HCEC 1CT (cell line): ENCODE results near the gene PICALM.
"Not testable (repeated sequence)": the region's sequence is repeated elsewhere in the genome, so short reads cannot be mapped to it uniquely, and the experiment has no call there.

Experiments
- DNase-seq: peaks from one replicate; pipeline ENCODE4 v3.0.0-alpha.2; 2017

PICALM gene

DNA sequence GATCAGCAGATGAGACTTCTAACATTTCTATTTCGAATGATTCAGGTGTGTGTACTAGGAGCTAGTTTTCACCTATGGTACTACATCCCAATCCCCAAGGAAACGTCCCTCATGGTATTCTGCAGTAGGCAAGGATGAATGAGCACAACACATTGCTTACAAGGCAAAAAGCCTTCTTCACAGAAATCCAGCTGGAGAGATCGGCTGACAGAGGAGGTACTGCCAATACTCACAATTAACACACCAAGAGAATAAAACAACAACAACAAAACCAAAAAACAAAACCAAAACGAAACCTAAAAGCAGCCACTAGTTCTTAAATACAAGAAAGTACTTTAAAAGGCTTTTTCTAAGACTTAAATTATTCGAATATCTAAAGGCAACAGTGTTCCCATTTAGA is 101.4 kb downstream of the PICALM start:
- DNase-seq, result no peak

DNA sequence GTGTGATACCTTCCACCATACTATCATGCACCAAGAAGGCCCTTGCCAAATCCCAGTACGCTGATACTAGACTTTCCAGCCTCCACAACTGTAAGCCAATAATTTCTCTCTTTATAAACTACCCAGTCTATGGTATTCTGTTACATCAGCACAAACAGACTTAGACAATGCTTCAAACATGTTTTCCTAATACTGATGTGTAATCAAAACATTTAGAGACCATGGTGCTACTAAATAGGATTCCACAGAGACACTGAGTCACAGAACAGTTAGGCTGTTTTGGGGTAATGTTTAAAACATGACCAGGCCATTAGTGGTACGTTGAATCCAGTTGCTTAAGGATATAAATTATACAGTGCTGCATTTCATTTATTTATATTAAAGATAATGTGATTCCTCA is 103.7 kb downstream of the PICALM start:
- peak; percentile 41 for DNase-seq

DNA sequence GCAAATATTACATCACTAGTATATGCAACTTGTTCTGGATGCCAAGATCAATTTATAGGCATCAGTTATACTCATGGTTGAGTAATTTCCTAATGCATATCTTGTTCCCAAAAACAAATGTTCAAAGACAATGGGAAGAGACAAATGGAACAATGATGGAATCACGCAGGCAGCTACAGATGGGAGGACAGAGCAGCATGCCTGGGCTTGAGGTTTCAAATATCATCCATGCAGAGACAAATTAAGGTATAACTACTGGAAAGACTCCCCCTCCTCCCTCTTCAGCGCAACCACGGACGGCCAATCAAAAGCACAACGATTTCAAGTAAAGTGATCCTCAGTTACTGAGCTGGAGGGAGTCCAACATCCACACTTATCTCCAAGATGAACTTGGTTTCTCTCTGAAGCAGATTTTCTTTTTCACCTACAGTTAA is 106.9 kb downstream of the PICALM start:
- no peak for DNase-seq

DNA sequence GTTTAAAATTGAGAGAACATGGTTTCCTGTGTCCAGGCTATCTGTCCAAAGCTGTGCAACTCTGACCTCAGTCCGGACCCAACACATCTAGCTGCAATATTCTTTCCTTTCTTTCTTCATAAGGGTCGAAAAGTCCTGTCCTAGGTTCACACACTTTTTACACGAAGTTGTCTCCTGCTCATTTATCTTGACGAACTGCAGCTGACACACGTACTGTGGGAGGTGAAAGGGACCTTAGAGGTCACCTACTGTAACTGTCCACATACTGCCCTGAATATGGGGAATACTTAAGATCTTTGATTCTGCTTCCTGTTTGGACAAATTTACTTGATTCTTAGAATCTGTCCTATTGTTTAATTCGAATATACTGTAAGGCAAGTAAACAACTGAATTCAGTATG is 107.8 kb downstream of the PICALM start:
- DNase-seq, result no peak

DNA sequence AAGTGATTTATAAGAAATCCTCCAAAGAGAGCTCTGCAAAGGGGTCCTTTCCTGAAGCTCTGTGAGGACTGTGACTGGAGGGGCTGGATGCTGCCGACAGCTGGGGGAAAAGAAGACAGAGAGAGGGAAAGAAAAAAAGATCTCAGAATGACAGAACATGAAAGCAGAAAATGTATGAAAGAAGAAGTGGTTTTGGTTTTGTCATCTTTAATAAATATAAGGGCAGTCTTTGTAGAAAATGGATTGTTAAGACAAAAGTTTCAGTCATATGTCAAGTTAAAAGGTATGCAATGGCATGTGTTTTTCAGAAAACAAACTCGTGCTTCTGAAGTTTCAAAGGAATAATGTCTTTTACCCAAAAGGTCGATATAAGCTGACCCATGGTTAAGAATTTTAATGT is 108.2 kb downstream of the PICALM start:
- DNase-seq, result no peak

DNA sequence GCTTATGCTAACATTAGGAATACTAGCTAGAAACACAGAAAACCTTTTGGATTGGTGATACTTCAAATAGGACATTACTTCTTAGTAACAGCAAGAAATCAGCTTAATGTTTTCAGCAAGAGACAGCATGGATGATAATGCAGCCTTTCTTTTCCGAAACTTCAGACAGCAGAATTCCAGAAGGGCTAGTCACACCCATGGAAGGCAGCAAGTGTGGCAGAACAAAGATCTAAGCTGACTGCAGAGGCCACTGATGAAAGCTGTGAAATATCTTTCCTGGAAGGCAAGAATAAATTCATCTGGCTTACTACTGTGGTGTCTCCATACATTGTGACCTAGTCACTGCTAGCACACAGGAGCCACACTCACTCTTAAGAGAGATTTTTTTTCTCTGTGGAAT is 113.4 kb downstream of the PICALM start:
- peak; percentile 57 for DNase-seq

DNA sequence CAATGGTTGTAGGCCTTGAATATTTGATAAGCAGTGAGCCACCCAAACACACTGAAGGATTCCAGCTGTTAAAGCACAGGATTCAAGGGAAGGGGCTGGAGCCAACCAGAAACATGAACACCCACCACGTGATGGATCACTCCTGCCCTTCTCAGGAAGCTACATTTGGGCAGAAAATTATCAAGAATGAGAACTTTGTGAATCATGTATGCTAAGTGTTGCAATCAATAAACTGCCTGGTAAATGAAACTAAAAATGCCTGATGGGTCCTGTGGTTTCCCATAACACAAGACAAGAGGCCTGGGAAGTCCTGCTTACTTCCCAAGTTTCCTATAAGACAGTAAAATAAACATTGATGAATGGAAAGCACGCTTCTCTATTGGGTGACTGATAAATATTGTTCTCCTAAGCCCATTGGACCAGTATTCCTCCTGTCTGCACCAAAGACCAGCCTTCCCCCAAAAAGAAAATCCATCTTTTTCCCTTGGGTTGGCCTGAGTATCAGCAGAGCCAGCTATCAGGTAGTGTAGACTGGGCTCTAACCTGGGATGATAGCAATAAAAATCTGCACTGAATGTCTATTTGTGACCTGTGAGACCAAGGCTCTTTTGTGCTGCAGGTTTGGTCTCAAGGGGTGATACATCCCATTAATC is 115.3 kb downstream of the PICALM start:
- peak; percentile 89 for DNase-seq

DNA sequence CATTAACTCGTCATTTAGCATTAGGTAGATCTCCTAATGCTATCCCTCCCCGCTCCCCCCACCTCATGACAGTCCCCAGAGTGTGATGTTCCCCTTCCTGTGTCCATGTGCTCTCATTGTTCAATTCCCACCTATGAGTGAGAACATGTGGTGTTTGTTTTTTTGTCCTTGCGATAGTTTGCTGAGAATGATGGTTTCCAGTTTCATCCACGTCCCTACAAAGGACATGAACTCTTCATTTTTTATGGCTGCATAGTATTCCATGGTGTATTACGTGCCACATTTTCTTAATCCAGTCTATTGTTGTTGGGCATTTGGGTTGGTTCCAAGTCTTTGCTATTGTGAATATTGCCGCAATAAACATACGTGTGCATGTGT is 116.8 kb downstream of the PICALM start:
- not testable (repeated sequence) for DNase-seq

DNA sequence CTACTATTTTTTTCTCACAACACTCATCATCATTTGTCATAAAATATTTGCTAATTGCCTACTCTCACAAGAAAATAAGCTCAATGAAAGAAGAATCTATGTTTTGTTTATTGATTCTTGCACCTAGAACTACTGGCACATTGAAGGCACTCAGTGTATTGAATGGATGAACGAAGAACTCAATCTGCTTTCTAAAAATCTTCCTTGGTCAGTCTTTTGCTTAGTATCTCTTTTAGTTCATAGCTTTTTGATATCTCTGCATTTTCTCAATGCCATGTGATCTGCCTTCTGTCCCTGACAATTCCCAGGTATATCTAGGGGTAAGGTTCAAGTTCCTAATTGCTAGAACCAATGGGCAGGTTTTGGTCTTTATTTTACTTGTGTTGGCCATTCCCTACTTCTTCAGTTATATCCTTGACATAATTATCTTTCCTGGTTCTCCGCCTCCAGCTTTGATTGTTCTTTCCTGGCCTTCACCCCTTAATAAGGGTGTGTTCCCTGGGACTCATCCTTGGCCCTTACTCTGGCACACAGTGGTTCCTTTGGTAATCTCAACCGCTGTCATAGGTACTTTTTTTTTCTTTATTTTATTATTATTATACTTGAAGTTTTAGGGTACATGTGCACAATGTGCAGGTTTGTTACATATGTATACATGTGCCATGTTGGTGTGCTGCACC is 117.3 kb downstream of the PICALM start:
- no peak for DNase-seq

DNA sequence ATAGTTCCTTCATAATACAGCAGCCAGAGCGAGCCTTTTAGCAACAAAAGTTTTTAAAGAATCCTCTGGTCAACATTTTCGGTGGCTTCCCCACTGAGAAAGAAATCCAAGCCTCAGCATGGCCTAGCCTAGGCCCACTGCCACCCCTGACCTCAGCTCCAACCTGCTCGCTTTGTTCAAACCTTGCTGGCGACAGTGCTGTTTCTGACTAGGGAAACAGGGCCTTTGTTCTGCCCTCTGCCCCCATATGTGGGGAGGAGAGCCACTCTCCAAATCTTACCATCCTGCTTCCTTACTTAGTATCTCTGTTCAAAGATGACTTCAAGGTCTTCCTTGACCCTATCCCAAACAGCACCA is 117.9 kb downstream of the PICALM start:
- no peak for DNase-seq

DNA sequence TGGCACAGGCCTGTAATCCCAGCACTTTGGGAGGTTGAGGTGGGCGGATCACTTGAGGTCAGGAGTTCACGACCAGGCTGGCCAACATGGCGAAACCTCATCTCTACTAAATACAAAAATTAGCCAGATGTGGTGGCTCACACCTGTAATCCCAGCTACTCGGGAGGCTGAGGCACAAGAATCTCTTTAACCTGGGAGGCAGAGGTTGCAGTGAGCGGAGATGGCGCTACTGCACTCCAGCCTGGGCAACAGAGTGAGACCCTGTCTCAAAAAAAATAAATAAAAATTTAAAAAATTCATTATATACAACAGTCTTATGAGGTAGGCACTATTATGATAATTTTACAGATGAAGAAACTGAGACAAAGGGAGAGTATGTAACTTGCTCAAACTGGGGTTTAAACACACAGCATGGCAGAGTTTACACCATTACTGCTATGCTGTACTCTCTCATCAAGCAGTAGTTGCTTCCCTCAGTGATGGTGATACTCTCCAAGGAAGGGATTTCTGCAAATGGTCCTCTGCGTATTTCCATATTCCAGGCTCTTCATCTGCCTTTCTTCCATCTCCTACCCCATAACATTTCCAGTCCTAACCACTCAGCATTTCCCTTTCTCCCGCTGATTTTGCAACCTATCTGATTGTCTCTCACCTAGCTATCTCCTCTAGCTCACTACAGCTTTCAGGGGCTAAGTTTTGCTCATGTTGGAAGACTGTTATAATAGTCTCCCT is 118.4 kb downstream of the PICALM start:
- DNase-seq, result no peak

DNA sequence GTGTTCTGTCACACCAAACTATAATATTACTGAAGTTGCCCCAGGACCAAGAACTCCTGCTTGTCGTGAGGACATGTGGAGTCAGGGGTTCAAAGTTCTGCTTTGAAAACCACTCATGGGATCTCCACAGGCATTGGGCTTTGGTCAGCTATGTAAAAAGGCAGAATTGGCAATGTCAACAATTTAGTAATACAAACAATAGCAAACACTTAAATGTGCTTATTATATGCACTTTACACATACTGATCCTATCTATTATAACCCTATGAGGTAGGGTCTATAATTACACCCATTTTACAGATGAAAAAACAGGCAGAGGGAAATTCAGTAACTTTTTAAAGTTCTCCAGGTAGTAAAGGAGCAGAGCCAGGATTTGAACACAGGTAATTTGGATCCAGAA is 119.1 kb downstream of the PICALM start:
- DNase-seq, result no peak

DNA sequence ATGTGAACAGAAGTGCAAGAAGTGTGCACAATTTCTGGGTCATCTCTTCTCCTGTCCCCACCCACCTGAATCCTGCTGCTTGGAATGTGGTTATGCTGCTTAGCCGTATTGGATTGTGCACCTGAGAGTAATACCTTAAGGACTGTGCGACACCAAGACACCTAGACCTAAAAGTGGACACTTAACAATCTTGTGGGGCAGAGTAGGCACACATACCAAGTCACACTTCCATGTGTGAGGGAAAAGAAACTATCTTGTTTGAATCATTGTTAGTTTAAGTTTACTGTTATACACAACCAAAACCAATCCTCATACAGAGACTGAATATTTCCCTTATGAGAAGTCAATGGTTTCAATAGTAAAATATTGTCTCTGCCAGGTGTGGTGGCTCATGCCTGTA is 120.0 kb downstream of the PICALM start:
- DNase-seq, result peak; percentile 10

DNA sequence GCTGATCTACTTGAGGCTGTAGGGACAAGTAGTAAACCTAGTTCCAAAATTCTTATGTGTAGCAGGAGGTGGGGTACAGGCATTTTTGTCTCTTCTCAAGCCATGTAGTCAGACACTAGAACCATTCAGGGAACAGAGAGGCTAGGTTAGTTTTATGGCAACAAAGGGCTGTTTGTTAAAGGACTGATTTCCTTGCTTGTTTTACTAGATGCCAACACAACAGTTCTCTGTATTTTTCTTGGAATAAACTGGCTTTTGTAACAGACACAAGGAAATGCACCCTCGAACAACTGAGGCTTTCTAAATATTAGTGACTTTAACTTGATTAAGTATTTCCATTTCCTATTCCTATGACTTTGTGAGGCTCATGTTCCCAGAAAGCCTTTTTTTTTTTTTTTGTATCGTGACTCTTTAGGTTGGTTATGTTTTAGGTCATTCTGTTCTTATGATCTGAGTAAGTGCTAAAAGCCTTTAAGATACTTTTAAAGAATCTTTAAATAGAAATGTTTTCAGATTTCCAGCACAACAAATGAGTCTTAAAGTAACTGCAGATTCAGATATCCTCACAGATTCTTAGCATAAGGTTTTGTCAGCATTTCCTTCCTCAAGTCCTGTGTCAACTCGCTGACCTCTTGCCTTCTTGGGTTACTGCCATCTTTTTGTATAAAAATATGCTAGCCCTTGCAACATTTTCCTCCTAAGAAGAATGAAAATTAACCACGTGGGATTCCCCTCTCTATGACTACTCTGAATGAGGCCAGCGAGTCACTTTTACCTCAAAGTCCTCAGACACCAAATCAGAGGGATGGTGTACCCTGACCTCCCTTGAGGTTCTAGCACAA is 121.2 kb downstream of the PICALM start:
- DNase-seq, result peak; percentile 95

DNA sequence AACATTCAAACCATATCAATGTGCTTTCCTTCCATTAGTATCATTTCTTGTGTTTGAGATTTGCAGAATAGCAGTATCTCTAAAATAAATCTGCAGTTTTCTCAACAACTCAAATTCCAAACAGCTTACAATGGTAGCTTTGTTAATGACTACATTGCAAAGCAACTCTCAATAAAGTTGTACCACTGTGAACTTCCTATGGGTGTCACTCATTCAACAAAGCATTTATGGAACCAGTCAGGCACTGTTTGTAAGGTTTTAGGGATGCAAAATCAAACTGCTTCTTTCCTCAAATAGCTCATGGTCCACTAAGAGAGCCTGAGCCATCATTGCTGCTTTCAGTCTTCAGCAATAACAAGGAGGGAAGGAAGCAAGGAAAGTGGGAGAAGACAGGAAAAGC is 122.7 kb downstream of the PICALM start:
- DNase-seq, result no peak

DNA sequence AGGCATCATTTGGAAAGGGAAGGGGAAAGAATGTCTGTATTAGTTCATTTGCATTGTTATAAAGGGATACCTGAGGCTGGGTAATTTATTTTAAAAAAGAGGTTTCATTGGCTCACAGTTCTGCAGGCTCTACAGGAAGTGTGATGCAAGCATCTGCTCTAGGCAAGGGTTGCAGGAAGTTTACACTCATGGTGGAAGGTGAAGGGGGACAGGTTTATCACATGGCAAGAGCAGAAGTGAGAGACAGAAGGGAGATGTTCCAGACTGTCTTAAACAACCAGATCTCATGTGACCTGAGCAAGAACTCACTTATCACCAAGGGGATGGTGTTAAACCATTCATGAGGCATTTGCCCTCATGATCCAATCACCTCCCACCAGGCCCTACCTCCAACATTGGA is 123.1 kb downstream of the PICALM start:
- DNase-seq, result no peak

DNA sequence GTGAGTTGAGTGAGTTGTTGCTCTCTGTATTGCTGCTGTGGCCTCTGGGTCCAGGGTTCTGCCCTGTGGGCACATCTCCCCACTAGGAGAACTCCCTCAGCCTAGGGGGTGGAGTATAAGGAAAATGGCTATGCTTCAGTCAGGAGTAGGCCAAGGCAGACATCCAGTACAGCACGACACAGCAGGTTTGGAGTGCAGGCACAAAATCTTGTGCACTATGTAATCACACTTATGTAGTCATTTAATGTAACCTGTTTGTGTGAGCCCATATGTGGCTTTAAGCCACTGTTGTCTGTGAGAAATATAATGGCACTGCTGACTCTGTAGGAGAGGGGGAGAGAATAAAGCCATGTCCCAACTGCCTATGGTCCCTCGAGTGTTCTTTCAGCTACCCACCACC is 123.6 kb downstream of the PICALM start:
- DNase-seq, result no peak

DNA sequence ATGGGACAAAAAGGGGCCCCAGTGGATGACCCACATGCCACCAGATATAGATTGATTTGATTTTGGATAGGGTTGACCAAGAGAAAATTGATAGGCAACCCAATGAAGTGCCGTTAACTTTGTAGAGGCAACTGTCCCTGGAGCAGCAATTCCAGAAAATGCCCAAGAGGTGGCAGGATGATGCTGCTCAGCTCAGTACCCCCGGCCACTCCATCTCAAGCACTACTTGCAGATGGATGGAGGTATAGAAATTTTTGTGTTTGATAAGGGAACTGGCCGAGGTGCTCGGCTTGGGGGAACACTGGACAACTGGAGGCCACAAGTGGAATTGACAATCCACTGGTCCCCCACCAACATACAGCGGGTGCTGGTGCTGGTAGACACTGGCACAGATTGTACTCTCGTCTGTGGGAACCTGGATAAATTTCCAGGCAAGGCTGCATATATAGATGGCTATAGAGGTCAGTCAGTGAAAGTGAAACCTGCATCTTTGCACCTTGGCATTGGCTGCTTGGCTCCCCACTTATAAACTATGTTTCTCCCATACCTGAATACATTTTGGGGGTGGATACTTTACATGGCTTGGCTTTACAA is 127.4 kb downstream of the PICALM start:
- DNase-seq, result peak; percentile 69

DNA sequence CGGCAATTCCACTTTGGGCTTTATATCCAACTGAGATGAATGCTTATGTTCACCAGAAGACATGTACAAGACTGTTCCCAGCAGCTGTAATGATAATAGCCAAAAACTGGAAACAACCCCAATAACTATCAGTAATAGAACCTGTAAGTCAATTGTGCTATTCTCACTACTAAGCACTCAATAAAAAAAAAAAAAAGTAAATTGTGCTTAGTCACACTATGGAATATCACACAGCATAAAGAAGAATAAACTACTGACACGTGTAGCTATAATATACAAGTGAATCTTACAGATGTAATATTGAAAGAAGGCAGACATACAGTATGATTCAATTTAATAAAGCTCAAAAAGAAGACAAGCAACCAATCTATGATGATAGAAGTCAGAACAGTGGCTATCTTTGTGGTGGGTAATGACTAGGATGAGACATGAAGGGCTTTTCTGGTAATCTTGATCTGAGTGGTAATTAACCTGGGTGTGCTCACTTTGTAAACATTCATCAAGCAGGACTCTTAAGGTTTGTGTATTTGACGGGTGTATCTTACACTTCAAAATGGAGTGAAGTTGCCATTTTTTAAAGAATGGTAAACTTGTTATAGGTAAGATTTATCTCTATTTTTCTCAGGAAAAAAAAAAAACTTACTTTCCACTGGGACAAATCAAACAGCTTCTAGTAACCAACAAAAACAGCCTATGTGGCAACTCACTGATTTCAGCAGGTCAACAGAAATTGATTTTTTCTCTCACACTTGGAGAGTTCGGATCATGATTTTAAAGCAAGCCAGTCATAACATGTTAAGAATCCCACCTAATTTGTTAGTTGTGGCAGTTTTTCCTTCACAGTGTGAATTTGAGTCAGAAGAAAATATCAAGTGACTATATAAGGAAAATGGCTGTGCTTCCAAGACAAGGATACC is 129.5 kb downstream of the PICALM start:
- DNase-seq, result no peak

DNA sequence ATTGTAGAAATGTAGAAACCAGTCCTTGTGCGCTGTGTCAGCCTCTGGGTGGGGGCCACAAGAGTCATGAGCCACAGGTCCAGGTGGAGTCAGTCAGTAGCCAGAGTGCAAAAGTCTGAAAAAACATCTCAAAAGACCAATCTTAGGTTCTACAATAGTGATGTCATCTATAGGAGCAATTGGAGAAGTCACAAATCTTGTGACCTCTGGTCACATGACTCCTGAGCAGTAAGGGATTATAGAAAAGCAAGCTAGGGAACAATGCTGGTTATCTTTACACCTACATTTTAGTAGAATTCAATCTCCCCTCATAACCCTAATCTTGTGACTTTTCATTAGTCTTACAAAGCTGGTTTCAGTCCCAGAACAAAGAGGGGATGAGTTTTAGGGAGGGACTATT is 131.0 kb downstream of the PICALM start:
- DNase-seq, result no peak

DNA sequence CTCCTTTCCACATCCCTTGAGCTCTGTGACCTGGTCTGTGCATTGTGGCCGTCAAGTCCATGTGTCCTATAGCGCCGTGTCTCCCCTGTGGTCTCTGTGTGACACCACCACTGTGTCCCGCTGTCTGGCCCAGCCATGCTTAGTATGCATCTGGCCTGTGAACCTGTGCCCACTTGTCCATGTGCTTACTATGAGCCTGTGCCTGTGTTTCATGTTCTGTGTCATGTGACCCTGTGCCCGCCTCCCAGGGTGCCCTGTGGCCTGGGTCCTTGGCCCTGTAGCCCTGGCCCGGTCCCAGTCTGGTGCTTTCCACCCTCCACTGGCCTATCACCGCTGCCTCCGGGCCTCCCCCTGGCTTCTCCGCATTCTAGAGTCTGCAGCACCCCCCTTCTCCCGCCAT is 133.1 kb downstream of the PICALM start:
- DNase-seq, result no peak

DNA sequence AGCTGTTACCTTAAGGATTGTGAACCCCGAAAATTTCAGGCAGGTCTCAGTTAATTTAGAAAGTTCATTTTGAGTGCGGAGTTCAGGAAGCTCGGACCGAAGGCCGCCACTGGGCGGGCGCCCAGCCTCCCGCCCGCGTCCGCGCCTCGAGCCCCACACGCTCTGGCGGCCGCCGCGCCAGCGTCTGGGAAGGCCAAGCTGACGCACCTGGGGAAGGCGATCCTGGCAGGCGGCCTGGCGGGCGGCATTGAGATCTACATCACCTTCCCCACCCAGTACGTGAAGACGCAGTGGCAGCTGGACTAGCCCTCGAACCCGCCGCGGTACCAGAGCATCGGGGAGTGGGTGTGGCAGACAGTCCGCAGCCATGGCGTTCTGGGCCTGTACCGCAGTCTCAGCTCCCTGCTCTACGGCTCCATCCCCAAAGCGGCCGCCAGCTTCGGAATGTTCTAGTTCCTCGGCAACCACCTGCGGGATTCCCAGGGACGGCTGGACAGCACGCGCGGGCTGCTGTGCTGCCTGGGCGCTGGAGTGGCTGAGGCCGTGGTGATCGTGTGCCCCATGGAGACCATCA is 134.2 kb downstream of the PICALM start:
- no peak for DNase-seq
